IPS-20b (cell line): ENCODE data around the gene DAB2IP.

Source experiments
- H3K27ac ChIP-seq: one replicate; pipeline ENCODE4 v1.5.1; 2013; ENCODE audit warnings: low read length
- H3K27me3 ChIP-seq: 2 replicates; pipeline ENCODE4 v1.6.1; 2013; ENCODE audit warnings: mild to moderate bottlenecking, low read length, inconsistent platforms; ENCODE audit not compliant: insufficient read depth
- H3K36me3 ChIP-seq: 2 replicates; pipeline ENCODE4 v1.6.1; 2013; ENCODE audit warnings: low read depth, mild to moderate bottlenecking, inconsistent platforms, low read length, moderate library complexity; ENCODE audit not compliant: insufficient read depth
- H3K4me1 ChIP-seq: 2 replicates; pipeline ENCODE4 v1.6.1; 2013; ENCODE audit warnings: mild to moderate bottlenecking, control low read depth, inconsistent platforms, low read length, moderate library complexity; ENCODE audit not compliant: insufficient read depth
- H3K4me3 ChIP-seq: 2 replicates; pipeline ENCODE4 v1.5.1; 2013; ENCODE audit warnings: mild to moderate bottlenecking, low read length, inconsistent platforms
- H3K9ac ChIP-seq: 2 replicates; pipeline ENCODE4 v1.6.1; 2013; ENCODE audit warnings: low read depth, mild to moderate bottlenecking, inconsistent platforms, low read length, moderate library complexity
- H3K9me3 ChIP-seq: 2 replicates; pipeline ENCODE4 v1.6.1; 2013; ENCODE audit warnings: mild to moderate bottlenecking, low read depth, low read length, inconsistent platforms; ENCODE audit not compliant: insufficient read depth

DAB2IP gene

GRCh38 chr9:121651295-121652020 lies at the start of gene DAB2IP:
Gene DAB2IP (plus strand): TSS chr9:121651634. CDS start chr9:121651776, 142 bp downstream.
- peaks cover 14% of the 10 kb centered on the region for H3K4me1 ChIP-seq
- no peaks in the 10 kb centered on the region for H3K9me3 ChIP-seq
- H3K9ac ChIP-seq, result peak within 1 kb of the TSS; percentile 76; the same call in 1 of the 2 replicates
- H3K36me3 ChIP-seq, result no peaks in the 10 kb centered on the region
- peaks cover 24% of the 10 kb centered on the region for H3K27me3 ChIP-seq
- no peak within 1 kb of the TSS for H3K27ac ChIP-seq
- H3K4me3 ChIP-seq, result peak within 1 kb of the TSS; percentile 83

GRCh38 chr9:121603028-121603427 lies 48.4 kb upstream of the DAB2IP start:
- no peaks in the 10 kb centered on the region for H3K36me3 ChIP-seq
- H3K27ac ChIP-seq, result no peak overlapping the region
- H3K4me3 ChIP-seq, result no peak overlapping the region
- no peak overlapping the region for H3K9ac ChIP-seq
- H3K4me1 ChIP-seq, result peaks cover 6% of the 10 kb centered on the region; the same call in 1 of the 2 replicates
- no peaks in the 10 kb centered on the region for H3K9me3 ChIP-seq
- peaks cover 29% of the 10 kb centered on the region for H3K27me3 ChIP-seq

- Histone ChIP-seq H3K27ac (no peak overlapping the region), H3K9ac (no peak overlapping the region), H3K27me3 (peaks cover 23% of the 10 kb centered on the region), H3K36me3 (no peaks in the 10 kb centered on the region), H3K4me3 (no peak overlapping the region), H3K4me1 (peaks cover 6% of the 10 kb centered on the region; the same call in 1 of the 2 replicates), H3K9me3 (no peaks in the 10 kb centered on the region)
These were observed 47.2 kb upstream of the DAB2IP start for GRCh38 chr9:121604242-121604641.

- no peak overlapping the region for H3K4me3 ChIP-seq
- no peak overlapping the region for H3K27ac ChIP-seq
- no peak overlapping the region for H3K9ac ChIP-seq
- H3K4me1 ChIP-seq, result peaks cover 6% of the 10 kb centered on the region; the same call in 1 of the 2 replicates
- no peaks in the 10 kb centered on the region for H3K9me3 ChIP-seq
- no peaks in the 10 kb centered on the region for H3K36me3 ChIP-seq
- H3K27me3 ChIP-seq, result peaks cover 22% of the 10 kb centered on the region
These were observed 46.8 kb upstream of the DAB2IP start for GRCh38 chr9:121604654-121605053.

- no peaks in the 10 kb centered on the region for H3K9me3 ChIP-seq
- no peak overlapping the region for H3K4me3 ChIP-seq
- H3K27ac ChIP-seq, result no peak overlapping the region
- H3K9ac ChIP-seq, result no peak overlapping the region
- H3K36me3 ChIP-seq, result no peaks in the 10 kb centered on the region
- no peaks in the 10 kb centered on the region for H3K27me3 ChIP-seq
- H3K4me1 ChIP-seq, result peaks cover under 1% of the 10 kb centered on the region; the same call in 1 of the 2 replicates
These were observed 43.8 kb upstream of the DAB2IP start for GRCh38 chr9:121607434-121608167.

- no peak overlapping the region for H3K9ac ChIP-seq
- no peak overlapping the region for H3K27ac ChIP-seq
- no peaks in the 10 kb centered on the region for H3K9me3 ChIP-seq
- no peak overlapping the region for H3K4me3 ChIP-seq
- H3K36me3 ChIP-seq, result no peaks in the 10 kb centered on the region
- peaks cover 6% of the 10 kb centered on the region; the same call in 1 of the 2 replicates for H3K4me1 ChIP-seq
- no peaks in the 10 kb centered on the region for H3K27me3 ChIP-seq
These were observed 43.1 kb upstream of the DAB2IP start for GRCh38 chr9:121608168-121608853.

GRCh38 chr9:121609822-121610637 lies 41.4 kb upstream of the DAB2IP start:
- no peaks in the 10 kb centered on the region for H3K9me3 ChIP-seq
- no peaks in the 10 kb centered on the region for H3K27me3 ChIP-seq
- H3K9ac ChIP-seq, result no peak overlapping the region
- H3K27ac ChIP-seq, result no peak overlapping the region
- H3K4me3 ChIP-seq, result no peak overlapping the region
- no peaks in the 10 kb centered on the region for H3K36me3 ChIP-seq
- peaks cover 9% of the 10 kb centered on the region; the same call in 1 of the 2 replicates for H3K4me1 ChIP-seq

- H3K4me3 ChIP-seq, result no peak overlapping the region
- peaks cover 9% of the 10 kb centered on the region; the same call in 1 of the 2 replicates for H3K4me1 ChIP-seq
- no peaks in the 10 kb centered on the region for H3K36me3 ChIP-seq
These were observed 40.8 kb upstream of the DAB2IP start for GRCh38 chr9:121610638-121610953.

GRCh38 chr9:121612511-121612998 lies 38.9 kb upstream of the DAB2IP start:
- no peaks in the 10 kb centered on the region for H3K36me3 ChIP-seq
- no peaks in the 10 kb centered on the region for H3K27me3 ChIP-seq
- H3K27ac ChIP-seq, result no peak overlapping the region
- H3K4me3 ChIP-seq, result no peak overlapping the region
- H3K4me1 ChIP-seq, result peaks cover 9% of the 10 kb centered on the region; the same call in 1 of the 2 replicates
- H3K9ac ChIP-seq, result no peak overlapping the region
- H3K9me3 ChIP-seq, result no peaks in the 10 kb centered on the region

More at GRCh38 chr9:121610638-121610953, 40.8 kb upstream of the DAB2IP start:
- Histone ChIP-seq H3K9me3 (no peaks in the 10 kb centered on the region), H3K9ac (no peak overlapping the region), H3K27me3 (no peaks in the 10 kb centered on the region), H3K27ac (no peak overlapping the region)

GRCh38 chr9:121613009-121613752 lies 38.3 kb upstream of the DAB2IP start:
- H3K27me3 ChIP-seq, result no peaks in the 10 kb centered on the region

More at GRCh38 chr9:121613009-121613752, 38.3 kb upstream of the DAB2IP start:
- Histone ChIP-seq H3K4me1 (peaks cover 9% of the 10 kb centered on the region; the same call in 1 of the 2 replicates), H3K9ac (no peak overlapping the region; the same call in 1 of the 2 replicates), H3K4me3 (no peak overlapping the region), H3K9me3 (no peaks in the 10 kb centered on the region), H3K36me3 (no peaks in the 10 kb centered on the region), H3K27ac (no peak overlapping the region)
